GM18502 (cell line): ENCODE data around the gene SPEM3.
"Not testable (repeated sequence)": the region's sequence is repeated elsewhere in the genome, so short reads cannot be mapped to it uniquely, and the experiment has no call there.

Source experiments
- ATAC-seq: cut with Tn5 transposase; IDR thresholded peaks from one replicate; pipeline ENCODE4 v1.9.1; 2021; ENCODE audit warnings: mild to moderate bottlenecking; ENCODE audit not compliant: unreplicated experiment, poor library complexity

The SPEM3 gene

GRCh38 chr17:7468290-7468689 is 39.6 kb downstream of the SPEM3 start:
- ATAC-seq: no peak

- no peak for ATAC-seq
Measured at GRCh38 chr17:7468804-7469389, 40.2 kb downstream of the SPEM3 start.

GRCh38 chr17:7469843-7470242 is 41.2 kb downstream of the SPEM3 start:
- not testable (repeated sequence) for ATAC-seq

- not testable (repeated sequence) for ATAC-seq
Measured at GRCh38 chr17:7470457-7470973, 41.9 kb downstream of the SPEM3 start.

DNA sequence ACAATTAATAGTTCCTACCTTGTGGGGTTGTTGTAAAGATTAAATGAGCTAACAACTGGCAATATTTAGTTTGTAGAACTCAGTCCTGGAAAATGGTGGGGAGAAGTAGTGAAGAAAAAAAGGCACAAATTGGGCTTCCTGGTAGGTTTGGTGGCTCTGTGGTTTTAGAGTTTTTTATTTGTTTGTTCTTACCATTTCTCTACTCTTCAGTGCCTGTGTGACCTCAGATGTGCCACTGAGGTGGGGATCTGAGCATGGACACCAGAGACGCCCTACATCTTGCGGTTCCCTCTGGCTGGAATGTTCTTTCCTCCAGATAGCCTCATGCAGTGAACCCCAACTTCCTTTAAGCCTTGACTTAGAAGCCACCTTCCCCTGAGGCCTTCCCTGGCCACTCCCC is 43.1 kb downstream of the SPEM3 start:
- no peak for ATAC-seq

DNA sequence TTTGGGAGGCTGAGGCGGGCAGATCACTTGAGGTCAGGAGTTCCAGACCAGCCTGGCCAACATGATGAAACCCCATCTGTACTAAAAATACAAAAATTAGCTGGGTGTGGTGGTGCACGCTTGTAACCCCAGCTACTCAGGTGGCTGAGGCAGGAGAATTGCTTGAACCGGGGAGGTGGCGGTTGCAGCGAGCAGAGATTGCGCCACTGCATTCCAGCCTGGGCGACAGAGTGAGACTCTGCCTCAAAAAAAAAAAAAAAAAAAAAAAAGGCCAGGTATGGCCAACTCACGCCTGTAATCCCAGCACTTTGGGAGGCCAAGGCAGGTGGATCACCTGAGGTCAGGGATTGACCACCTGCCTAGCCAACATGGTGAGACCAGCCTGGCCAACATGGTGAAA is 46.1 kb downstream of the SPEM3 start:
- ATAC-seq: not testable (repeated sequence)

- ATAC-seq: no peak
Measured at GRCh38 chr17:7475764-7476422, 47.2 kb downstream of the SPEM3 start.

DNA sequence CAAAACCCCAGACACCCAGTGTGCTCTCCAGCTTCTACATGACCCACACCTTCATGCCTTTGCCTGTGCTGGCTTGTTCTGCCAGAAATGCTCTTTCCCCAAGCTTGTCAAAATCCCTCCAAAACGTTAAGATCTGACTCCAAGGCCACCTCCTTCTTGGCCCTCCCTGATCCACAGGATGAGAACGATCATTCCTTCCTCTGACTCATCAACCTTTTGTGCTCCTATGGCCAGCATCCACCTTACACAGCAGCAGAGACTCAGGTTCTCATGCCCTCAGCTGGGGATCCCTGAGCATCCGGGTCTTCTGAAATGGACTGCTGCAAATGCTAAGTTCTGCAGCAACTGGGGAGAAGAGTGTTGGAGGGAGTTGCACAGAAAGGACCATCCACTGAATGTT is 47.8 kb downstream of the SPEM3 start:
- ATAC-seq: no peak

DNA sequence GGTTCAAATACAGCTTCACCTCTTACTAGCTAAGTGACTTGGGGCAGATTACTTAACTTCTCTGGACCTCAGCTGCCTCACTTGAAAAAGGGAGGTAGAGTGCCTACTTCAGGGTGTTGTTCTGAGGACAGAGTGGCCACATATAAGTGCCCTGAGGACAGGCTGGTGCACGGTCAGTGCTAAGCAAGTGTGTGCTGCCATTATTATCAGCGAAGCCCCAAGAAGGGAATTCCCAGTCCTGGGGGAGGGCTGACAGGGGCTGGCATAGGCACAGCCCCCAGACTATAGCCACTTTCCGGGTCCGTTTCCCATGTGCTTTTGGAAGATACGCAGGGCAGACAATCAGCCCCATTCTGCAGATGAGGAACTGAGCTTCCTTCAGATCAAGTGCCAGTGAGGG is 48.3 kb downstream of the SPEM3 start:
- no peak for ATAC-seq

- ATAC-seq: no peak
Measured at GRCh38 chr17:7477392-7478275, 49.0 kb downstream of the SPEM3 start.

GRCh38 chr17:7478276-7479212 is 49.9 kb downstream of the SPEM3 start:
- no peak for ATAC-seq

GRCh38 chr17:7479213-7480088 is 50.8 kb downstream of the SPEM3 start, which contains the start of gene ZBTB4:
ZBTB4 (minus strand) TSS chr17:7479631; CDS start chr17:7466801, 12,830 bp downstream.
- ATAC-seq: no peak

DNA sequence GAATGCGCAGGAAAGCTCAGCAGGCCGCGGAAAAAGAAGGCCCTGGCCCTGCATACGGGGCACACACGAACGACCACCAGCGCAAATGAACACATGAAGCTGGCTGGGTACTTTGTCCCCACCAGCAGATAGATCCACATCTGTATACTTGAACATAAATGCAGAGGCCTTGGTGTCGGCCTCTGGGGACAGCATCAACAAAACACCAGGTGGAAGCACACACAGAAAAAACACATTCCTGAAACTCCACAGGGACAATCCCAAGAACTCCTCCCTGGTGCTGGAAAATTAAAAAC is 51.4 kb downstream of the SPEM3 start:
- ATAC-seq: no peak

GRCh38 chr17:7481275-7481674 is 52.6 kb downstream of the SPEM3 start, which contains the start of gene SLC35G6:
SLC35G6 (plus strand) TSS chr17:7481446; CDS start chr17:7481517, 71 bp downstream.
- not testable (repeated sequence) for ATAC-seq

DNA sequence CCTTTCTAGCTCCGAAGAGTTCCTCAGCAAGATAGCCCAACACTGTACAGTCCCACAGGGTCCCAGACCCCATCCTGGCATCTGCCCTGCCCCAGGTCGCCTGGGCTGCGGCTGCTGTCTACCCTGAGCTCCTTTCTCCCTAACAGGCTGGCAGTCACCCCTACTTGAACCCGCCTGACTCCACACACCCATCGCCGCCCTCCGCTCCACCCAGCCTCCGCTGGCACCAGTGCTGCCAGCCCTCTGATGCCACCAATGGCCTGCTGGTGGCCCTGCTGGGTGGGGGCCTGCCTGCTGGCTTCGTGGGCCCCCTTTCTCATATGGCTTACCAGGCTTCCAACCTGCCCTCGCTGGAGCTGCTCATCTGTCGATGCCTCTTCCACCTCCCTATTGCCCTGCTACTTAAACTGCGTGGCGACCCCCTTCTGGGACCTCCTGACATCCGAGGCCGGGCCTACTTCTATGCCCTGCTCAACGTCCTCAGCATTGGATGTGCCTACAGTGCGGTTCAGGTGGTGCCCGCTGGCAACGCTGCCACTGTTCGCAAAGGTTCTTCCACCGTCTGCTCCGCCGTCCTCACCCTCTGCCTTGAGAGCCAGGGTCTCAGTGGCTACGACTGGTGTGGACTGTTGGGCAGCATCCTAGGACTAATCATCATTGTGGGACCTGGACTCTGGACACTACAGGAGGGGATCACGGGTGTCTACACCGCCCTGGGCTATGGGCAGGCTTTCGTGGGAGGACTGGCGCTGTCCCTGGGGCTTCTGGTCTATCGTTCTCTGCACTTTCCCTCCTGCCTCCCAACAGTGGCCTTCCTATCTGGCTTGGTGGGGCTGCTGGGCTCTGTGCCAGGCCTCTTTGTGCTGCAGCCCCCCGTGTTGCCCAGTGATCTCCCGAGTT is 53.4 kb downstream of the SPEM3 start:
- not testable (repeated sequence) for ATAC-seq
